Measurements from ENCODE around the gene CYB5B.

Gene CYB5B

DNA sequence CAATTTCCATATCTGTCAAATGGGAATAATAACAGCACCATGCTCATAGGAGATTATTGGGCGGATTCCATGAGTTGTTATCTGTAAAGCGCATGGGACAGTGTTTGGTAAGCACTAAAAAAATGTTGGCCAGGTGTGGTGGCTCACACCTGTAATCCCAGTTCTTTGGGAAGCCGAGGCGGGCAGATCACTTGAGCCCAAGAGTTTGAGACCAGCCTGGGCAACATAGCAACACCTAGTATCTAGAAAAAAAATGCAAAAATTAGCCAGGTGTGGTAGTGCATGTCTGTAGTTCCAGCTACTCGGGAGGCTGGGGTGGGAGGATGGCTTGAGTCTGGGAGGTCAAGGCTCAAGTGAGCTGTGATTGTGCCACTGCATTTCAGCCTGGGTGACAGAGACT, 74.5 kb downstream of the CYB5B start:
- Histone ChIP-seq H3K9me3 (no peaks in the 10 kb centered on the region), H3K36me3 (no peaks in the 10 kb centered on the region), H3K4me1 (no peaks in the 10 kb centered on the region), H3K4me3 (no peak overlapping the region), H3K27me3 (peaks cover 0 to 3% of the 10 kb centered on the region in 2 donors), H3K27ac (no peak overlapping the region)
- intact Hi-C loops (cut with DNase I; ENCODE audit: low total_unique reads) = no loop called here
- no peak for DNase-seq
- TF ChIP-seq, protein P1, sequence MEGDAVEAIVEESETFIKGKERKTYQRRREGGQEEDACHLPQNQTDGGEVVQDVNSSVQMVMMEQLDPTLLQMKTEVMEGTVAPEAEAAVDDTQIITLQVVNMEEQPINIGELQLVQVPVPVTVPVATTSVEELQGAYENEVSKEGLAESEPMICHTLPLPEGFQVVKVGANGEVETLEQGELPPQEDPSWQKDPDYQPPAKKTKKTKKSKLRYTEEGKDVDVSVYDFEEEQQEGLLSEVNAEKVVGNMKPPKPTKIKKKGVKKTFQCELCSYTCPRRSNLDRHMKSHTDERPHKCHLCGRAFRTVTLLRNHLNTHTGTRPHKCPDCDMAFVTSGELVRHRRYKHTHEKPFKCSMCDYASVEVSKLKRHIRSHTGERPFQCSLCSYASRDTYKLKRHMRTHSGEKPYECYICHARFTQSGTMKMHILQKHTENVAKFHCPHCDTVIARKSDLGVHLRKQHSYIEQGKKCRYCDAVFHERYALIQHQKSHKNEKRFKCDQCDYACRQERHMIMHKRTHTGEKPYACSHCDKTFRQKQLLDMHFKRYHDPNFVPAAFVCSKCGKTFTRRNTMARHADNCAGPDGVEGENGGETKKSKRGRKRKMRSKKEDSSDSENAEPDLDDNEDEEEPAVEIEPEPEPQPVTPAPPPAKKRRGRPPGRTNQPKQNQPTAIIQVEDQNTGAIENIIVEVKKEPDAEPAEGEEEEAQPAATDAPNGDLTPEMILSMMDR (IDR thresholded peaks at IDR 0.05) = no peak

DNA sequence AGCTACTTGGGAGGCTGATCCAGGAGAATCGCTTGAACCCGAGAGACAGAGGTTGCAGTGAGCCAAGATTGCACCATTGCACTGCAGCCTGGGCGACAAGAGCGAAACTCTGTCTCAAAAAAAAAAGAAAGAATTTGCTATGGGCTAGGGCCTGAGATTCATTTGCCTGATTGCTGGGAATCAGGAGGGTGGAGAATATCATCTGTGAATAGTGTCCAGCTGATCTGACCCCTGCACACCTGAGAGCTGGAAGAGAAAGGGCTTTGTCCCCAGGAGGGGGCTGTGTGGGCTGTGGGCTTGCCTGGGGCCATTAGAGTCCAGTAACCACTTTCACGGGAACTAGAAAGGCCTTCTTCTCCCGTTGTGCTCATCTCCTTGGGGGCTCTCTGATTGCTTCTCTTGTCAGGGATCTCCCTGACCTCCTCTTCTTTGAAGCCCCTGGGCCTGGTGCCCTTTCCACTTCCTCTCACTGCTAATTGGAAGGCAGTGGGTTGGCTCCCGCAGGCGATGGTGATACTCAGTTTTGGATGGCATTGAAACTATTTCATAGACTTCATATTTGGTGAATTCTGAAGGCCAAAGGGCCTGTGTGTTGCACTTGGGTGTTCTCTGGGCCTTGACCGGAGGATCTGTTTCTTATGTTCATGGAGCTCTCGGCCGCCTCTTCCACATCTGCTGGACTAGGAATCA, 75.3 kb downstream of the CYB5B start:
- TF ChIP-seq, protein P1 (IDR thresholded peaks at IDR 0.05) = no peak
- intact Hi-C loops (cut with DNase I; ENCODE audit: low total_unique reads) = no loop called here

DNA sequence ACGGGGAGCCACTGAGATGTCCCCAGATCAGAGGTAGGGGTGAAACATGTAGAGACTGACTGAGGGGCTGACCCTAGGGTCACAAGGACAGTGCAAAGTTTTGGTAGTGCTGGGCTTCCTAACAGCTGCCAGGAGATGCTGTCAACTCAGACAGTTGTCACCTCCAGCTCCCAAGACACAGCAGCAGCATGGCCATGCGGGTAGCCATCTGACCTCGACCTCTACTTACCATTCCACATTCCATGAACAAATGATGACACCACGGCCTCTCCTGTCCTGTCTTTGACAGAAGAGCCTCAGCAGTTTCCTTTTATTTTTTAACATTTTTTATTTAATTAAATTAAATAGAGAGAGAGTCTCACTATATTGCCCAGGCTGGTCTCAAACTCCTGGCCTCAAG, 76.1 kb downstream of the CYB5B start:
- peaks cover 0 to 3% of the 10 kb centered on the region in 2 donors for H3K27me3 ChIP-seq
- no peaks in the 10 kb centered on the region for H3K9me3 ChIP-seq
- no peak overlapping the region for H3K27ac ChIP-seq
- no peaks in the 10 kb centered on the region for H3K36me3 ChIP-seq
- no peak for DNase-seq
- intact Hi-C loops (cut with DNase I; ENCODE audit: low total_unique reads) = no loop called here
- H3K4me3 ChIP-seq = no peak overlapping the region
- TF ChIP-seq, protein P1 (IDR thresholded peaks at IDR 0.05) = no peak
- H3K4me1 ChIP-seq = no peaks in the 10 kb centered on the region

More for the DNA sequence above, 75.3 kb downstream of the CYB5B start:
- Histone ChIP-seq H3K4me1 (no peaks in the 10 kb centered on the region), H3K36me3 (no peaks in the 10 kb centered on the region), H3K27me3 (peaks cover 0 to 3% of the 10 kb centered on the region in 2 donors), H3K9me3 (no peaks in the 10 kb centered on the region), H3K27ac (no peak overlapping the region), H3K4me3 (no peak overlapping the region)
- no peak for DNase-seq

DNA sequence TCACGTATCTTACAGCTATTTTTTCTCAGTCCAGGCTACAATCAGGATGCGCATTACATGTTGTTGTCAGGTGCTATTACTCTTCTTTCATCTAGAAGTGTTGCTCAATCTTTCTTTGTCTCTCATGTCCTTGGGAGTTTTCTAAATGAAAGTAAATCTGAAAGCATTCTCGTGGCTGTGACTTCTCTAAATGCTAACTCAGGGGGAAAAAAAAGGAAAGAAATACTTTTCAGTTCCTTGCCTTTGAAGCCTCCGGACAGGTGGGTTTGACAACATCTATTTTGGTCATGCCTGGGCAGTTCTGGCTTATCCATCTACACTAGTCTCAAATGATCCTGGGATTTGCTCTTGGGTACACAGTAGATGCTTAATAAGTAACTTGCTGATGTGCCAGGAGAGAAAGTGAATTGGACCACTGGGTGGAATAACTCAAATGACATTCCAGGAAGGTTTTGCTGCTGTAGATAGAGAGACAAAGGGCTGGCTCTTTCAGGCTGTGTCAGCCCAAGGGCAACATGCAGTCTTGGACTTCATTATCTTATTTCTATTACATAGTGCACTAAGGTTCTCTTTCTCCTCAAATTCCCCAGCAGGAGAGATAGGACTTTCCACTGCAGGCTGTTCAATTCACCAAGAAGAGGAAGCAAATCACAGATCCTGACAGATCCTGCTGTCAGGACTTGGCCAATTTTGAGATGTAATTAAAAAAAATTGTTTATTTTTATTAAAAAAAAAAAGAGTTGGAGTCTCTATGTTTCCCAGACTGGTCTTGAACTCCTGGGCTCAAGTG, 77.7 kb downstream of the CYB5B start:
- TF ChIP-seq, protein P1 (IDR thresholded peaks at IDR 0.05) = no peak
- Histone ChIP-seq H3K4me1 (no peaks in the 10 kb centered on the region), H3K9me3 (no peaks in the 10 kb centered on the region), H3K4me3 (no peak overlapping the region), H3K27ac (no peak overlapping the region), H3K36me3 (no peaks in the 10 kb centered on the region), H3K27me3 (peaks cover 0 to 3% of the 10 kb centered on the region in 2 donors)
- no peak for DNase-seq
- intact Hi-C loops (cut with DNase I; ENCODE audit: low total_unique reads) = no loop called here

DNA sequence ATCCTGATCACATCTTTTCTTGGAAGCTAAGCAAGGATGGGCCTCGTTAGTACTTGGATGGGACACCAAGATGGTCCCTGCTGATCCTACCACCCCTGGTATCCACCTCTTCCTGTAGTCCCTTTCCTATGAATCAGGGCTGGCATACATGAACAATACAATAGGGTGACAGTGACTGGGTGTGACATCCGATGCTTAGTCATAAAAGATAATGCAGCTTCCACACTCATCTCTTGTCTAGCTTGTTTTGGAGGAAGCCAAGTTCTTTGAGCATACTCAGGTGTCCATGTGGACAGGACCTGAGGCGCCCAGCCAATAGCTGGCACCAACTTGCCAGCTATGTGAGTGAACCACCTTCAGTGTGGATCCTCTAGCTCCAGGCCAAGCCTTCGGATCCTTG, 78.8 kb downstream of the CYB5B start:
- no peak for DNase-seq
- intact Hi-C loops (cut with DNase I; ENCODE audit: low total_unique reads) = no loop called here
- no peaks in the 10 kb centered on the region for H3K36me3 ChIP-seq
- H3K27me3 ChIP-seq = no peaks in the 10 kb centered on the region
- no peak overlapping the region for H3K27ac ChIP-seq
- TF ChIP-seq, protein P1 (IDR thresholded peaks at IDR 0.05) = no peak
- H3K4me1 ChIP-seq = no peaks in the 10 kb centered on the region
- no peak overlapping the region for H3K4me3 ChIP-seq
- no peaks in the 10 kb centered on the region for H3K9me3 ChIP-seq
